Prostate gland (tissue), 2 donors: ENCODE data around the gene S100A7A. TPM values are rescaled to one million over a fixed set of nuclear protein-coding genes. Genes with fewer than 3 reads are reported as not detected.

ENCODE experiments used
- DNase-seq: peaks from one replicate; pipeline ENCODE4 v3.0.0-alpha.2; 2019; ENCODE audit warnings: low spot score
- H3K27ac ChIP-seq, 2 donors: fragments of 200-600 bp; sonication (generic); 2 replicates each; pipeline ENCODE4 v1.5.1; 2017 to 2019
- H3K27me3 ChIP-seq: fragments of 200-600 bp; sonication (generic); replicated peaks from 2 replicates; pipeline ENCODE4 v1.5.1; 2019; ENCODE audit not compliant: insufficient read depth
- H3K36me3 ChIP-seq, 2 donors: fragments of 200-600 bp; sonication (generic); 1 replicate in 1 of 2; 2 replicates in 1 of 2; pipeline versions ENCODE4 v1.5.1 to v1.8.1; 2017 to 2019
- H3K4me1 ChIP-seq: fragments of 200-600 bp; sonication (generic); replicated peaks from 2 replicates; pipeline ENCODE4 v1.5.1; 2019
- H3K4me3 ChIP-seq, 2 donors: fragments of 200-600 bp; sonication (generic); 2 replicates each; pipeline ENCODE4 v1.5.1; 2017 to 2019
- H3K9me3 ChIP-seq: fragments of 200-600 bp; sonication (generic); 2 replicates; pipeline ENCODE4 v1.5.1; 2017
- POLR2A ChIP-seq: fragments of 450-650 bp; IDR thresholded peaks from one replicate; pipeline ENCODE4 v1.6.1; 2016; ENCODE audit warnings: antibody characterized with exemption, mild to moderate bottlenecking
- POLR2AphosphoS5 ChIP-seq: sonication (generic); formaldehyde crosslinking; IDR thresholded peaks from one replicate; pipeline ENCODE4 v1.6.1; 2017; ENCODE audit warnings: antibody characterized with exemption
- WGBS: methylation state at CpG from one replicate; pipeline ENCODE4 v1.1.5; 2018; 5-methylcytosine and 5-hydroxymethylcytosine counted together
- intact Hi-C: fragments of 100-400 bp; cut with DNase I; formaldehyde crosslinking; loops from one replicate; pipeline ENCODE4 v1.14.2; 2022
- total RNA-seq, 2 donors: library from RNA; depleted of rRNA; stranded (reverse); fragments of >200 nt; gene quantifications; one replicate each; pipeline ENCODE4 v1.1.0, GENCODE V29; 2016
- TF ChIP-seq, protein P1 (sequence below), 4 experiments: fragments of 200-600 bp in 2 of 4; fragments of 450-650 bp in 2 of 4; sonication (generic) in 2 of 4; IDR thresholded peaks; 1 replicate in 3 of 4; 2 replicates in 1 of 4; pipeline ENCODE4 v1.5.1; 2016 to 2019; ENCODE audit warnings: antibody characterized with exemption in 4 of 4, mild to moderate bottlenecking in 2 of 4, moderate library complexity in 2 of 4

S100A7A gene
- total RNA-seq, 2 donors from 2014 or later, result not detected

DNA sequence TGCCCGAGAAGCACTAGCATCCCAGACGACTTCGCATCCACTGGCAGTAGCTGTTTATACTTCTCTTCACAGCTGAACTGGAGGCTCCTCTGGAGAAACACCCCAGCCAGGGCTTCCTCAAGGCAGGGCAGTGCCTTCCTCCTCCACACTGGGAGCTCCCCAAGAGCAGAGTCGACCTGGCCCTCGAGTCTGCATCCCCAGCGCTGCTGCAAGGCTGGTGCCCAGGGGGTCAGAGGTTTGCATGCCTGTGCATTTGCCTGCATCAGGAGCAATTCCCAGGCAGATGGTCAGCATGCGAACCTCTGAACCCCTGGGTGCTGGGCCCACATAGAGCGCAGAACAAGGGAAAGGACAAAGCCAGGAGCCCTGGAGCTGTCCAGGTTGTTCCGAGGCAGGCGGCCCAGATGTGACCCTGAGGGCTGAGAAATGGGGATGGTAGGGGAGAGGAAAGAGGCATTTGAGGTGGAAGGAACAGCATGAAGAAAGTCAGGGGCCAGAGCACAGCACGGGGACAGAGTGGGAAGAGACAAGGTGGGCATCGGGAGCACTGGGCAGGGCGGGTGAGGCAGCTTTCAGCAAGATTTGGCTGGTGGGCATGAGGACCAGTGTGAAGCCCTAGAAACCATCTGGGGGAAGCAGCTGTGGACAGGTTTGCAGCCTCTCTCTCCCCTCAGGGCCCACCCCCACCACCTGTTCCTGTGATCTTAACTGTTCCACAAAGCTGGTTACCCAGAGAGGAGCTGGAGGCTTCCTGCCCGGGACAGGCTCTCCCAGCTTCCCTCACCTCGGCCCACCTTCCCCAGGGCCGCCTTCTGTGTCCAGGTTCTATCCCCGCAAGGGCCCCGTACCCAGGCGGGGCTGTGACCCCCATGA is 19.0 kb upstream of the S100A7A start:
- no peak for DNase-seq
- Histone ChIP-seq H3K27ac (no peak overlapping the region), H3K27me3 (no peaks in the 10 kb centered on the region), H3K36me3 (no peaks in the 10 kb centered on the region), H3K4me1 (no peaks in the 10 kb centered on the region), H3K9me3 (no peaks in the 10 kb centered on the region), H3K4me3 (no peak overlapping the region)
- intact Hi-C loops, result no loop called here
- TF ChIP-seq, protein P1, sequence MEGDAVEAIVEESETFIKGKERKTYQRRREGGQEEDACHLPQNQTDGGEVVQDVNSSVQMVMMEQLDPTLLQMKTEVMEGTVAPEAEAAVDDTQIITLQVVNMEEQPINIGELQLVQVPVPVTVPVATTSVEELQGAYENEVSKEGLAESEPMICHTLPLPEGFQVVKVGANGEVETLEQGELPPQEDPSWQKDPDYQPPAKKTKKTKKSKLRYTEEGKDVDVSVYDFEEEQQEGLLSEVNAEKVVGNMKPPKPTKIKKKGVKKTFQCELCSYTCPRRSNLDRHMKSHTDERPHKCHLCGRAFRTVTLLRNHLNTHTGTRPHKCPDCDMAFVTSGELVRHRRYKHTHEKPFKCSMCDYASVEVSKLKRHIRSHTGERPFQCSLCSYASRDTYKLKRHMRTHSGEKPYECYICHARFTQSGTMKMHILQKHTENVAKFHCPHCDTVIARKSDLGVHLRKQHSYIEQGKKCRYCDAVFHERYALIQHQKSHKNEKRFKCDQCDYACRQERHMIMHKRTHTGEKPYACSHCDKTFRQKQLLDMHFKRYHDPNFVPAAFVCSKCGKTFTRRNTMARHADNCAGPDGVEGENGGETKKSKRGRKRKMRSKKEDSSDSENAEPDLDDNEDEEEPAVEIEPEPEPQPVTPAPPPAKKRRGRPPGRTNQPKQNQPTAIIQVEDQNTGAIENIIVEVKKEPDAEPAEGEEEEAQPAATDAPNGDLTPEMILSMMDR (IDR thresholded peaks at IDR 0.05), result no peak
- TF ChIP-seq POLR2AphosphoS5, result no peak
- TF ChIP-seq POLR2A, result no peak
- whole genome bisulfite sequencing, result 79% methylated on average over 16 of the region's 19 CpGs

DNA sequence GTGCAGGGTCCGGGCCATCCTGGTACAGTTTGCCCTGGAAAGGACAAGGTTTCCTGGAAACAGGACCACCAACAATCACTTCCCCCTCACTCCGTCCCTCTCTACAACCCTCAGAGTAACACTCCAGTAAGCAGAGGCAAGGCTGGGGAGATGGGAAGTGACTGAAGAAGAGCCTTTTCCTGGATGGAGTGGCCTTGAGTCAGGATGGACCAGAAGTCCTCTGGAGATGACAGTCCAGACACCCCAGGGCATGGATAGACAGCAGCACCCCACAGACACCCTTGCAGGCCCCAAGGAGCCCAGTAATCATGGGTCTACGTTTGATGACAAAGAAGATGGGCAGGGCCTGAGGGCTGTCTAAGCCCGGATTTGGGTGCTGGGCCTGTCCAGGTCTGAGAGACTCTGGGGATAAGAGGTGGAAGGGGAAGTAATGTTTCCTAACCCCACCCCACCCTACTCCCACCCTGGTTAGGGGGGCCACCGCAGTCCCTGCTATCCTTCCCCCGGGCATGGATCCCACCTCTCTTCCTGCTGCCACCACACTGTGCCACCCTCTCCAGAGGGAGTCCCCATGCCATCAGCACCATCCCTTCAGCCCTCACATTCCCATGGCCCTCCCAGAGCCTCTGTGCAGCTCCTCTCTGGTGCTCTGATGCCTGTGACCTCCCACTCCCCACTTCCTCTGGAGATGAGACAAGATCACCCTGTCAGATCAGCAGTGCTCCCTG is 18.2 kb upstream of the S100A7A start:
- Histone ChIP-seq H3K9me3 (no peaks in the 10 kb centered on the region), H3K27ac (no peak overlapping the region), H3K36me3 (no peaks in the 10 kb centered on the region), H3K4me1 (no peaks in the 10 kb centered on the region), H3K4me3 (no peak overlapping the region), H3K27me3 (no peaks in the 10 kb centered on the region)
- TF ChIP-seq POLR2AphosphoS5, result no peak
- TF ChIP-seq, protein P1 (IDR thresholded peaks at IDR 0.05), result no peak
- TF ChIP-seq POLR2A, result no peak
- no peak for DNase-seq
- WGBS, result 78% methylated on average over 5 of the region's 6 CpGs
- intact Hi-C loops, result no loop called here

DNA sequence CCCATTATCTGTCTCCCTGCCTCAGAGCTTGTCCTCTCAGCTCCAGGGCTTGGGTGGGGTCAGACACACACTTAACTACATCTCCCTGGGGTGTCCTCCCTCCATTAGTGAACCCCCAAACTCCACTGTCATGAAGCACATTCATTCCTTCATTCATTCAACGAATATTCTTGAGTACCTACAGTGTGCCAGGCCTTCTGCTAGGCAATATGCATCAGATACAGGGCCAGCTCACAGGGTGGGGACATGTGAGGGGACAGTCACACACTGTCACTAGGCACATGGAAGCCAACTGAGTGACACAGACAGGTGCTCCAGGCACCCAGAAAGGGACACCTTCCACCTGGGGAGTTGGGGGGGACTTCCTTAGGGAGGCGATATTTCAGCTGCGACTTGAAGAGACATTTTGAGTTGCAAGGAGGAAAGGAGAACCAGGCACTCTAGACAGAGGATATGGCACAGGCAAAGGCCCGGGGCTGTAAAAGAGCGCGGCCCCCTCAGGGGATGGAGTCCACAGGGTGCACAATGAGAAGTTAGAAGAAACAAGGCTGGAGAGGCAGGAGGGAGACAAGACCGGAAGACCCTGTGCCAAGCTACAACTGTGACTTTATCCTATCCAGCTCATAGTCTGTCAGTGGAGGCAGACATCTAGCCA is 16.8 kb upstream of the S100A7A start:
- TF ChIP-seq, protein P1 (IDR thresholded peaks at IDR 0.05), result no peak
- TF ChIP-seq POLR2A (no peak), POLR2AphosphoS5 (no peak)
- no peaks in the 10 kb centered on the region for H3K9me3 ChIP-seq
- H3K4me3 ChIP-seq, result no peak overlapping the region
- H3K27me3 ChIP-seq, result no peaks in the 10 kb centered on the region
- intact Hi-C loops, result no loop called here
- DNase-seq, result no peak
- no peaks in the 10 kb centered on the region for H3K4me1 ChIP-seq
- H3K36me3 ChIP-seq, result no peaks in the 10 kb centered on the region
- H3K27ac ChIP-seq, result no peak overlapping the region
- 89% methylated on average over 7 of the region's 7 CpGs for WGBS

DNA sequence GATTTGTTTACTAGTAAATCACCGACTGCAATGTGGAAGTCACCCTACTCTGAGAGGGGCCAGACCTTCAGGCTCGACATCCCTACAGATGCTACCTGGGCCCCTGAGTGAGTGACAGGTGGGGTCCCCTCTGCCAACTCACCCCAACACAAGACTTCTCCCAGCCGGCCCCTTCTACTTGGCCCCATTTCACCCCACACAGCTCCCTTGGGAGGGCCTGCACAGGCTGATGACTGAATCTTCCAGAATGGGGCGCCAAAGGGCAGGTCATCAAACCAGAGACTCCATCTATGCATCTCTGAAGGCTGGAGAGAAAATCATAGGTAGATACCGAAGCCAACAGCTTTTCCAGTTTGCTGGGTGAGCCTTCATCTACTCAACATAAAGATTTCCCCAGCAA is 16.1 kb upstream of the S100A7A start:
- H3K27me3 ChIP-seq, result no peaks in the 10 kb centered on the region
- DNase-seq, result no peak
- WGBS, result 41% methylated on average over 5 of the region's 5 CpGs
- no peaks in the 10 kb centered on the region for H3K36me3 ChIP-seq
- H3K9me3 ChIP-seq, result no peaks in the 10 kb centered on the region
- no peaks in the 10 kb centered on the region for H3K4me1 ChIP-seq
- no peak overlapping the region for H3K27ac ChIP-seq
- no peak for TF ChIP-seq POLR2A
- no peak for TF ChIP-seq POLR2AphosphoS5
- TF ChIP-seq, protein P1 (IDR thresholded peaks at IDR 0.05), result no peak
- no peak overlapping the region for H3K4me3 ChIP-seq
- intact Hi-C loops, result no loop called here
